HG02763 (cell line): ENCODE measurements around the gene HDAC9.
A peak's percentile ranks its signal among the peaks of the same experiment; 100 is the strongest.

Experiments
- ATAC-seq: cut with Tn5 transposase; IDR thresholded peaks from one replicate; pipeline ENCODE4 v1.9.1; 2021; ENCODE audit warnings: mild to moderate bottlenecking, moderate library complexity; ENCODE audit not compliant: unreplicated experiment

HDAC9 gene

DNA sequence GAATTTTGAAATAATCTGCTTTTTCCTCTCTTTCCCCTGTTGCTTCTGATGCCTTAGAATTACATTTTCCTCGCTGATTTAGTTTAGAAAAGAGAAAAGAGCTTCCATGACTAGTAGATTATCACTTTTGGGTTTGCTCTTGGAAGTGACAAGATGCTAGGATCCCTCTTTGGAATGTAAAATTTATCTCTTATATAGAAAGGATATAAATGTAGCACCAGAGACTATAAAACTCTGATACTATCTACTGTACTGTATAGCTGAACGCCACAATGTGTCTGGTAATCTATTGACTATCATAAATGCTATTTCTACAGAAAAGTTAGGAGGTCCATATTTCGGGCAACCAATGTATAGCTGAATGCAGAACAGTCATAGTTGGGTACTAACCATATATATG is 1.1 kb upstream of the HDAC9 start:
- no peak for ATAC-seq

DNA sequence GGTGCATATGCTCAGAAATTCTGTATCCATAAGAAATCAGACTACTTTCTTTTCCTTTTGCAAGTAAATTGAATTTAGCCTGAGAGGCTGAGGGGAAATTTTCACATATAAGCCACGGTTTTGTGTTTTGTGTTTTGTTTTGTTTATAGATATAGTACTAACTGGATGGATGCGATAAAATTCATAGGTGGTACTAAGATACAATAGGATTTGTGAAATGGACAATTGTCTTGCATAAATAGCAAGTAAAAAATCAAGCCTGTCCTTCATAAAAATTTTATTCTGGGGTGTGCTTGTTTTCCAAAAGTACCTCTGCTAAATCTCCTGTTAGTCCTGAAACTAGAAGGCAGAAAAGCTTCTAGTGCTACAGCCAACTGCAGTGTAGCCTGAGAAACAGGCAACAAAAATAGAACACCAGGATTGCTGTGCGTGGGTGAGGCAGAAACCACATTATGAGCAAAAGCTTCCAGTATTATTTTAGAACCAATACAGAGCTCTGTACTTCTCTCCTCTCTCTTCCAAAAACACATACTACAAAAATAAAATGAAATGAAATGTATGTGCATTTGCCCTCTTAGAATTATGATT is 634 bp upstream of the HDAC9 start:
- ATAC-seq = no peak

DNA sequence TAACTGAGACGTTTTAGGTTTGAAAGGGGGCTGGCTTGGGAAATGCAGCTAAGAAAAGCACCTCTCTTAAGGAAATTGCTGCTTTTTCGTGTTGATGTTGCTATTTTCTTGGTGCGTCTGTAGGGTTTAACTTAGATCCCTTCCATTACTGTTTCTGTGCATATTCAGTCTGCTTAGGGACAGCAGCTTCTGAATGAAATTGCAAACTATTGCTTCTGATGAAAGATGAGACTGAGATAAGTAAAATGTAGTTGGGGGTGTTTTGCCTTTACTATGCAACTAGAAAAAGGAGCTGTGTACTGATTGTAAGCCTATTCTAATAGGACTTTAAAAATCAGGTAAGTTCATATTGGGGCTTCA is 772 bp downstream of the HDAC9 start:
- no peak for ATAC-seq

DNA sequence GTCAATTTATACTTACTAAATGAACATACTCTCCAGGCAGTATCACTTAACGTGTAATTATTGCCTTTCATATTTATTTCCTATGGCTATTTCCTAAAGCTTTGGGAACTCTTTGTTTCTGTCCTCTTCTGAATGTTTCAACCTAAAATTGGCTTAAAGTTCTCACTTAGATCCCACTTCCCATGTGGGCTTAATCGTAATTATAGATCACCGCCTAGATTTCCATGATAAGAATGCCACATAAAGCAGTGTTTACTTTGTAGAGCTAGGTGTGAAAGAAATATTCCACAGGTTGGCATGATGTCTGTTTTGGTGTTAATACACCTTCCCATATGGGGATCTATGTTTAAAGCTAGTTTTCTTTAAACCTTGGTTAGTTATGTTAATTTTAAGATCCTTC is 1.5 kb downstream of the HDAC9 start:
- ATAC-seq = no peak

DNA sequence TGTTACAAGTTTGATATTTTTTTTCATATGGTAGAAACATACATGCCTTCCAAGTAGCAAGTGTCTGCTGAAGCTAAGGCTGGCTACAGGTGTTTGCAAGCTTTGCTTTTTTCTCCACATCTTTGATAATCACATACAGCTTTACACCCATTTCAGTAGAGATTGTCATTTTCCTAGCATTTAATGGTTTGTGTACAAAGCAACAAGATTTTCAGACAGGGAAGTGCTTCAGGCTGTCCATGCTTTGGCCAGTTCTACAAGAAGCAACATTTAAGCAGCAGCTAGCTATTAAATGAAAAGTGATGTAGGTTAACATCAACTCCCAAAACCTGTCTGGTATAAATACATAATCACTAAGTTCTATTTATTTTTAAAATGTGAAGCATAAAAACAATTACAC is 2.3 kb downstream of the HDAC9 start:
- ATAC-seq = no peak

DNA sequence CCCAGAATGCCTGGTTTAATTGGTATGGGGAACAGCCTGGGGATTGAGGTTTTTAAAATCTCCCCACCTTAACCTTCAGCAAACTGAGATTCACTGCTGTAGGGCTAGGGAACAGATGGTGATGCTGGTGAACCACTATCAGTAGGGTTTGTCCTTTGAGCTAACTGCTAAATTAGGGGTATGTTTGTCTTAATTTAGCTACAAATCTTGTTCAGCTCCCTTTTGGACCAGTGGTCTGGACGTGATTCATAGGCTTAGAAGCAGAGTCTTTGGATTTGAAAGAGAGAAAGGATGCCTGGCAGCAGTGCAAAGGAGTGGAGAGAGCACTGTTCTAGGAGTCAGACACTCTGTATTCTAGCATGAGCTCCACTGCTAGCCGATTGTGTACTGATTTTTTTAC is 2.8 kb downstream of the HDAC9 start:
- ATAC-seq = no peak

DNA sequence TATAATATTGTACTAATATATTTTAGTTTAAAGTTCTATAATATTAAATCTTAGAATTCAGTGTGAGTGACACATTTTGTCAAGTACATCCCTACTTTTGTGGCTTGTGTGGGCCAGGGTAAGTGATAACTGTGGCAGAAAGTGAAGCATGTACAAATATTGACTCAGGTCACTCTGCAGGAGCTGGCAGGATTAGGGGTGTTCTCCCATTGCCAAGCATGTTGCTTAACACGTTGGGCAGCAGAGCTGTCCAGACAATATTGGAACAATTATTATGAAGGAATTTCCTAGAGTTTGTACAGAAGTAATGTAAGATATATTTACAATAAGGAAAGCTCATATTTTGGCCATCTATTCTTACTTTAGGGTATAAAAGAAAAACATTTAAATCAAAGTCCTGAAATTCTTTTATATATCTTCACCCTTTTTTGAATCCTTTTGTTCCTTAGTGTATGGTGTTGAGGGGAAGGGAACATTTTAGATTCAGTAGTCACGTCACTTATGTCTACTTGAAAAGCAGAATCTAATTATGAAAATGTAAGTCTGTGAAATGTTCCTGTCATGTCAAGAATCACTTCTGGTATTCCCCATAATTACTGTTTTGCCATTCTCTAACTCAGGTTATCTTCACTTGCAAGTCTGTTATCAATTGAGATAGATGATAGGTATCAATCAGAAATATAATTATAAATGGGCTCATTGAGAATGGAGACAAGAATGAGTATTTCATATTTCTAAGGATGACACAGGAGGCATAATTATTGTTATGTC is 4.0 kb downstream of the HDAC9 start:
- no peak for ATAC-seq

DNA sequence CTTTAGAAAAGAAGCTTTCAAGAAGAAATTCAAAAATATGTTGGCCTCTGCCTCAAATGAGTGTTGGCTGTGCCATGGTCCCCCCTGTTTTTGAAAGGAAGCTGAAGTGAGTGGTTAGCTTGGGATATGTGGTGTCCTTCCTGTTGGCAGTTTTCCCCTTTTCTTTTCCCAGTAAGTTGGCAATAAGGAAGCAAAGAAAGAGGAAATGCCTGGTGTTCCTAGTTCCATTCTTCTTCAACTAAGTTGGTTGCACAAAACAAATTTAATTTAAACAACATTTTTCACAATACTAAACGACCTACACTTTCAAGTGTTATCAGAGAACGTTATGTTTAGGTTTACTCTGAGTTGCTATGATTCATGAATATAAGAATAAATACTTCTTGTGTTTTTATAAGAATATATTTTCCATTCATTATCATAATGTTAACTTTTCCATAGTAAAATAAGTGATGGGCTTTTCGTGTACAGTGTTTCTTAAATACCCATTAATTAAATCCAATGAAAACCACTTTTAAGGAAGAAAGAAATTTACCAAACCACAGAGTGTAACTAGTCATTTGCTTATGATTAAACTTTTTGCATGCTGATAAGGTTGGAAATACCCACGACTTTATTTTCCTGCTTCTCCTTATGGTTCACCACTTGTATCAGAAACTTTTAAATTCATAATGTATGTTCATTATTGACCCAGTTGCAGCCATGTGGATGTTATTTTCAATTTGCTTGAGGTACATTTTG is 7.7 kb downstream of the HDAC9 start:
- ATAC-seq = no peak

DNA sequence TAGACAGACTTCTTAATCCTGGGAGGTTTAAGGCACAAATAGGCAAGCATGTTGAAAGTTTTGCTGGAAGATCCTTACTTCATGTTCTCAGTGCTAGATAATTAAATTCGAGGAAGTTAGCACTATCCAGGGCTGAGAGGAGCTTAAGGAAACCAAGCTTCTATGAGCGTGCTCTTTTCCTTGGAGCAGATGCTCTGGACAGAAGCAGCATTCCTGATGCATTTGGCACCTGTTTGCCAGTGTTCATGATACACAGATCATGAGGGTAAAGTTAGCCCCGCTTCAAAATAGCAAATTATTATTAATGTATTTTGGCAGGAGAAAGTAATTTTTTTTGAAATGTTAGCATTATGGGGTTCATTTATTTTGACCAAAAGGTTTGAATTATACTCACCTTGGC is 9.4 kb downstream of the HDAC9 start:
- no peak for ATAC-seq

DNA sequence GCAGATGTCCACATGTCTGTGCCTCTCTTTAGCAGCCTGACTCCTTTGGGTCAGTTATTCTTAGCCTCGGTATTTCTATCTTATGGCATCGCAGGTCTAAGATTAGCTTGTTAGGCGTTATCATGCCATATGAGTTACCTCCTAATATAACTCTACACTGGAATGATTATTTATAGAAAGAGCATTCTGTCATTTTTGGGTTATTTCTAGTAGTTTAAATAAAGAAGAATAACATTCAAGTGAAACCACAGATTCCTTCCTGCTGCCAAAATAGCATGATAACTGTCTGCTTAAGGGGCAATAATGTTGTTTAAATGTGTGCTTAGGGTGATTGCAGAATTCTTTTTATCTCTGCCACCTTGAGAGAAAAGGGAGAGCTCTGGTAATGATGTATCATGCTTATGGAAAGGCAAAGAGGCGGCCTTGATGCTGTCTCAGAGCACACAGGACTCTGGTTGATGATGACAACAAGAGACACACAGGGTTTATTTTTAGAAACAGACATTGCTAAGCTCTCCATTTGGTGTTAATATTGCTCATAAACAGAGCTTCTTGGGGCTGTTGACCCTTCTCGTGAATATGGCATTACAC is 10.4 kb downstream of the HDAC9 start:
- ATAC-seq = peak; percentile 49

DNA sequence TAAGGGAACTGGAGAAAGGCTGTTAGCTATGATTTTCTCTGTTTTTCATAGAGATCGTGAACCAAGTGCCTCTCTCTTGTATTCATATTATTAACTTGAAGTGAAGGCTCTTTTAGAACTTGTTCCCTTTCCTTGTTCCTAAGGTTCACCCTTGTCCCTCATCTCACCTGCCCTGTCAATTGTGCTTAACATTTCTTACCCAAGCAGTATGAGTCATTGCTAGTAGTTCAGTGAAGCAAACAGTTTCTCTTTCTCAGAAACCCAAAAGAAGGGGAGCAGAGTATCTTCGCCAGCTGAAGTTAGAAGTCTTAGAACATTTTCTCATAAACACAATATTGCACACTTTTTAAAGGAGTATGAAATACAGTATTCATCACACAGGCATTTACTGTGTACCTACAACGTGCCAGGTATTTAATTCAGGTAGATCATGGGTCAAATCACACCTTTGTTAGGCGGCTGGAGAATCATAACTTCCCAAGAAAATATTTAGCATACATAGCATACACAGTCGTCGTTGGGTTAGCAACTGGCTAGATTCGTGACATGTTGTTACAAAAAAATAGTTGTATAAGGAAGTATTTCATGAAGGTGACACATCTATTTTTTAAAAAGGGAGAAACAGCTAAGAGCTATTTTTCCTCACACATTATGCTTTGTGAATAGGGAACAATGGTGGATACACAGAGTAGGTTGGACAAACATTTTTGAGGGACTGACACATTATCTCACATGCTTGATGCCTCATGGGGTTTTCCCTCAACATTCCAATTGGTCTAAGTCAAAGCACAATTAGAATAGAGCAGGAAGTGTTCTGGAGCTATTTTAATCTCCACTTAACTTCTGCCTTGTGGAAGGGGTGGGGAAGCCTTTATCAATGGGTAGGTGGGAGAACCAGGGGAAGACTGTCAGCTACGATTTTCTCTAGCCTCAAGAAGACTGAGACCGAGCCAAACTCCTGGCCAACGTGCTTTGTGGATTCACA is 13.2 kb downstream of the HDAC9 start:
- ATAC-seq = peak; percentile 76

DNA sequence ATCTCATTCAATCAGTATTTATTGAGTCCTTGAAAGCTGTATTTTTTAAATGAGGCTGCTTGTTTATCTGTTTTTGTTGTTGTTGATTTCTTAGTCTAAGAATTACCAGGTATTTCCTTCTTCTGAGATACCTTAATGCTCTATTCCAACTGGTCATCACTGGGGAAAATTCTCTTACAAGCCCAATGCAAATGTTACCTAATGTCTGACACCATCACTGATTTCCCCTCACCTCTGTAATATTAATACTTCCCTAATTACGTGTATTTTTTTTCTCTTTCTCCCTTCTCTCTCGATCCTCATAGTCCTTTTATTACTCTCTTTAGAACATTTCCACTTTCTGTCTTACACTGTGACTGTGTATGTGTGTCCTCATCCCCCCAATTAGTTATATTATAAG is 13.9 kb downstream of the HDAC9 start:
- ATAC-seq = no peak

DNA sequence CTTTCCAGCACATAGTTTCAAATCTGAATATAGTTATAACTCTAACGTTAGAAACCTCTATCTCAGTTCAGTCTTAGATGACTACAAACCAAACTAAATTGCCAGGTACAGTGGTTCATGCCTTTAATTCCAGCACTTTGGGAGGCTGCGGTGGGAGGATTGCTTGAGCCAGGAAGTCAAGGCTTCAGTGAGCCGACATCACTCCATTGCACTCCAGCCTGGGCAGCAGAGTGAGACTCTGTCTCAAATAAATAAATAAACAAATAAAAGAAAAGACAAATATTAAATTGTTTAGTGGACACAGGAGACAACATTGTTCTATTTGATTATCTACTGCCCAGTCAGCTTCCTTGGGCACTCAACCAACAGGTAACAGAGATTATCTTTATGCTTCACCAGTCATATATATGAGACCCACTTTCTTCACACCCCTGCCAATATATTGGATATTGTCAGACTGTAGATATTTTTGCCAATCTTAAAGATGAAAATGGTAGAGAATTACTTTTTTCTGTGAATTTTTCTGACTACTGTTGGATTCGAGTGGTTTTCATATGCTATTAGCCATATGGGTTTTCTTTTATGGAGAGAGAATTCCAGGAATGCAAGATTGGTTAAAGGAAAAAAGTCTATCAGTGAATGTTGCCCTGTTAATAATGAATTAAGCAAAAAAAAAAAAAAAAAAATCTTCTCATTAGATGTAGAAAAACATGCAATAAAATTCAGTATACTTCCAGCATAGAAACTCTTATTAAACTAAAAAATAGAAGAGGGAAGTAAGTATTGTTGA is 16.0 kb downstream of the HDAC9 start:
- ATAC-seq = no peak

DNA sequence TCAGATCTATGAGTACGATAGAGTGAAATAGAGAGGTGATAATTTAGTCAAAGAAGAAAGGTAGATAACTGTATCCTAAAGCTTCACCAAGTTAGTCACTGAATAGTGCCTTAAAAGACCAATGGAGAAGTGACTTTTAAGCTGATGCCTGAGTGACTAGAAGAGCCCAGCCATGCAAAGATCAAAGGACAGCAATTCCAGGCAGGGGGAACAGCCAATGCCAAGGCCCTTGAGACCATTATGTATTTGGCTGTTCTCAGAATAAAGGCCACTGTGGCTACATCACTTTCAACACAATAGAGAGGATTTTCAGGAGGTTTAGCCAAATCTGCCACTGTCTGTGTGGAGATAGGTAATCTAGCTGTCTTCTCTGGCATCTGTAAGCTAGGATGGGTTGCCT is 17.8 kb downstream of the HDAC9 start:
- no peak for ATAC-seq

DNA sequence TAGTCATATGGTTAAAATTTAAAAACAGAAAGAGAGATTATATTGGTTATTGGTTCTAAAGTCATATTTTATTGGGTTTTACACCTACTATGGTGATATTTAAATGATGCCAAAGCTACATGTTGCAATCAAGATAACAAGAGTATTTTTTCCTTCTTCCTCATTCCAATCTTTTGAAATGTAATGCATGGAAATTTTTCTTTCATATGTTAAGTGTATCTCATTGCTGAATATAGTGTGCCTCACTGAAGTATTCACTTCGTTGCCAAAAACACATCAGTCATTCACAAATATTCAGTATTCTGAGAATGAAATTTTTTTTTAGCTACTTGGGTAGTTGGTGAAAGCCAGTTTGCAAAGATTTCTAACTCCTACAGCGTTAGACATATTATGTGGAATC is 19.5 kb downstream of the HDAC9 start:
- no peak for ATAC-seq

DNA sequence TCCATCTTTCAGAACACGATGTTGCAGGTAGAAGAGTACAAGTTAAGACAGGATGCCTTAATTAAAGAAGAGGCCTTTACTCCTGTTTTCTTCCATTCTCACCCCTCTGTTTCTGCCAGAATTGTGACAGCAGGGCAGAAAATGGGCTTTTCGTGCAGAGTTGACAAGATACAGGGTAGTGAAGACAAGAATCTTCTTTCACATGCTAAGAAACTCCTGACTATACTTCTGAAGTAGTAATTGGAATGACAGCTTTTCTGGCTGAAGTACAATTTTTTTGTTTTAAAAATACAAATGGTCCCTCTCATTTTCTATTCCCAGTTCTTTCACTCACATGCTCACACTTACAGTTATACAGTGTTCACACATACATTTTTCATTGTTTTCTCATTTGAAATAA is 22.1 kb downstream of the HDAC9 start:
- no peak for ATAC-seq

DNA sequence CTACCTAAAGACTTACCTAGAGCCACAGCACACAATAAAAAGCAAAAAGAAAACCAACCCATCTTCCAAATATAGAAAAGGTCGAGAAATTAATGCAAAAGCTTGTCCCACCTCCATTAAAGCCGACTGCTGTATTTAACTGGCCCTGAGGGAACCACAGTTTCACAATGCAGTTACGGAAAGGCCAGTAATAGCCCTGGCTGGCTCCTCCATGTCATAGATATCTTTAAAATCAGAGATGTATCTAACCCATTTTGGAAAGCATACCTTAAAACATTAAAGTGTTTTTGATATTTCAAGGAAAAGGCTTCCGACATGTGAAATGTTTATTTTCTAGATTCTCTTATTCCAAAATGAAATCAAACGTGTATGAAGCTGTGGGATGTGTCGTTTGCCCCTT is 23.0 kb downstream of the HDAC9 start:
- no peak for ATAC-seq

DNA sequence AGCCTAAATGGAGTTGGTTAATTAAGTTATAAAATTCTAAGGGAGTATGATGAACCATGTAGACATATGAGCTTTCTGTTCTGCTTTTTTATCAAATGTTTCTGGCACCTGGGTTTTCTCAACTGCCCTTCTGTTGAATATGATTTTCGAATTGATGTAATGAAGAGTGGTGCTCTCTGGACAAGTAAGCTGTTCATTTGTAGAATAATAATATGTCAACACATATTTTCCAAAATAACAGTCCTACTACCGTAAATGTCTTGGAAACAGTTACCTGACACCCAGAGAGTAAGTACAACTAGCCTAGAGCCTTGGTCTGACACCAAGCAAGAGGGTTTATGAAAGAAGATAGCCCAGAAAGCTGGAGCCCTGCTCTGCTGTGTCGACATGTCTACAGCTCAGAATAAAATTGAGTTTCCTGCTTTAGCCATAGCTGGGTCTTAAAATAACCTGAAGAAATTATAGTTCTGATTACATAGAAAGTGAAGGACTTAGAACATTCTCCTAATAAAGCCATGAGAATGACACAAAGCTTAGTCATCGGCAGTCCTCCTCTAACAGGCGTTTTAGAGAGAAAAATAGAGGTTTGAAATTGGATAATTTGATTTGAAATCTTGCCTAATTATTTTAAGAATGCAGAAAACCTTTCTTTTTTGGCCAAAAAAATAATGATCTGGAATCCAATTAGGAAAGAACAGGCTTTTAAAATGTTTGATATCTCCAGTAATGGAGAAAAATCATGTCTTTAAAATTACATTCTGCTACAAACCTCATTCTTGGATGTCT is 25.1 kb downstream of the HDAC9 start:
- ATAC-seq = peak; percentile 69

DNA sequence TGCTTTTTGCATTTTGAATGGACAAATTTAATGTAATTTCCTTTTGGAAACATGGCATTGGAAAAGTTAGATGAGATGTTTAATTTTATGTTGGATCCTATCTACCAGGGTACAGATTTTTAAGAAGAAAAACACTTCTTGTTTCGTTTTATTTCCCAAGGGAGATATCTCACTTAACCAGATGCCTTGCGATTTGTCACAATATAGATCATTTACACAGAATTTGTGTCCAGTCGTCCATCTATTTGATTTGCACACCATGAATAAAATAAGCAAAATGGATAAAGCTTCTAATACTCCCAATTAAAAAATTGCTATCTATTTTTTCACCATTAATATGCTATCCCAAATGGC is 25.7 kb downstream of the HDAC9 start:
- ATAC-seq = no peak
